K562 (cell line): ENCODE results near the gene TTC31. TPM values are rescaled to one million over a fixed set of nuclear protein-coding genes. Genes with fewer than 3 reads are reported as not detected.

ENCODE experiments used
- BHLHE40 ChIP-seq: IDR thresholded peaks from 2 replicates; pipeline ENCODE4 v1.6.1; 2011; ENCODE audit warnings: low read length, improper control_type of control experiment
- CTCF ChIP-seq, 3 experiments: IDR thresholded peaks in 2 of 3; conservative IDR thresholded peaks in 1 of 3; 2 replicates each; pipeline ENCODE4 v1.5.1; 2011 to 2012; ENCODE audit warnings: low read length in 3 of 3, mild to moderate bottlenecking in 3 of 3, control low read depth in 2 of 3, improper control_type of control experiment in 1 of 3, inconsistent platforms in 1 of 3, low read depth in 1 of 3, mixed read lengths in 1 of 3, moderate library complexity in 1 of 3; ENCODE audit not compliant: insufficient read depth in 2 of 3
- CTCFL ChIP-seq: IDR thresholded peaks from 2 replicates; pipeline ENCODE4 v1.6.1; 2011; ENCODE audit warnings: borderline replicate concordance, low read depth, mild to moderate bottlenecking, moderate library complexity, low read length; ENCODE audit not compliant: insufficient read depth, poor library complexity, severe bottlenecking
- KLF13 ChIP-seq: fragments of 450-650 bp; IDR thresholded peaks from 2 replicates; pipeline ENCODE4 v1.6.1; 2016; ENCODE audit warnings: missing genetic modification characterization, low read depth, mild to moderate bottlenecking, missing compliant biosample characterization, moderate library complexity, borderline replicate concordance
- MAX ChIP-seq: sonication (generic); formaldehyde crosslinking; IDR thresholded peaks from 2 replicates; pipeline ENCODE4 v1.9.0; 2022; ENCODE audit warnings: mild to moderate bottlenecking, missing genetic modification reagents
- SIN3A ChIP-seq, 2 experiments: fragments of 150-350 bp in 1 of 2; IDR thresholded peaks; 2 replicates each; pipeline ENCODE4 v1.6.1; 2011 to 2016; ENCODE audit warnings: borderline replicate concordance in 2 of 2, low read depth in 2 of 2, low read length in 2 of 2, mild to moderate bottlenecking in 2 of 2, moderate library complexity in 2 of 2; ENCODE audit not compliant: control insufficient read depth in 1 of 2
- ZBTB7A ChIP-seq: IDR thresholded peaks from 2 replicates; pipeline ENCODE4 v1.6.1; 2011; ENCODE audit warnings: low read depth, mild to moderate bottlenecking, low read length, moderate library complexity, borderline replicate concordance; ENCODE audit not compliant: control insufficient read depth
- ZNF232 ChIP-seq: sonication (generic); formaldehyde crosslinking; IDR thresholded peaks from 2 replicates; pipeline ENCODE4 v1.8.0; 2022; ENCODE audit warnings: mild to moderate bottlenecking, missing genetic modification reagents
- ZNF592 ChIP-seq: fragments of 450-650 bp; IDR thresholded peaks from 2 replicates; pipeline ENCODE4 v1.6.1; 2017; ENCODE audit warnings: antibody characterized with exemption, mild to moderate bottlenecking
- polyA plus RNA-seq, 8 experiments: library from polyadenylated mRNA; depleted of rRNA in 4 of 8; stranded (reverse) in 5 of 8; unstranded in 3 of 8; fragments of >200 nt; fragmentation: Nextera tagmentation in 2 of 8; fragmentation: Illumina TruSeq in 1 of 8; extraction: Ambion mirVana in 2 of 8; extraction: Trizol in 1 of 8; gene quantifications; 2 replicates each; pipeline versions ENCODE4 v1.2.1 to v1.2.3, GENCODE V29; 2011 to 2014; ENCODE audit warnings: inconsistent platforms in 1 of 8, missing spikeins in 1 of 8
- total RNA-seq, 7 experiments: library from RNA; depleted of rRNA in 6 of 7; stranded (reverse); fragments of >200 nt in 6 of 7; fragmentation: Illumina TruSeq in 2 of 7; extraction: Trizol in 2 of 7; gene quantifications; 2 replicates each; pipeline versions ENCODE4 v1.2.1 to v1.2.3, GENCODE V29; 2011 to 2021; ENCODE audit warnings: low replicate concordance in 1 of 7

TTC31 gene
- total and polyA plus RNA-seq, 9 of the 15 experiments (the other 6 are each of a cell fraction or from before 2014, with no cell fraction given) = 4.7 to 30.5 (median 15.9) TPM

DNA sequence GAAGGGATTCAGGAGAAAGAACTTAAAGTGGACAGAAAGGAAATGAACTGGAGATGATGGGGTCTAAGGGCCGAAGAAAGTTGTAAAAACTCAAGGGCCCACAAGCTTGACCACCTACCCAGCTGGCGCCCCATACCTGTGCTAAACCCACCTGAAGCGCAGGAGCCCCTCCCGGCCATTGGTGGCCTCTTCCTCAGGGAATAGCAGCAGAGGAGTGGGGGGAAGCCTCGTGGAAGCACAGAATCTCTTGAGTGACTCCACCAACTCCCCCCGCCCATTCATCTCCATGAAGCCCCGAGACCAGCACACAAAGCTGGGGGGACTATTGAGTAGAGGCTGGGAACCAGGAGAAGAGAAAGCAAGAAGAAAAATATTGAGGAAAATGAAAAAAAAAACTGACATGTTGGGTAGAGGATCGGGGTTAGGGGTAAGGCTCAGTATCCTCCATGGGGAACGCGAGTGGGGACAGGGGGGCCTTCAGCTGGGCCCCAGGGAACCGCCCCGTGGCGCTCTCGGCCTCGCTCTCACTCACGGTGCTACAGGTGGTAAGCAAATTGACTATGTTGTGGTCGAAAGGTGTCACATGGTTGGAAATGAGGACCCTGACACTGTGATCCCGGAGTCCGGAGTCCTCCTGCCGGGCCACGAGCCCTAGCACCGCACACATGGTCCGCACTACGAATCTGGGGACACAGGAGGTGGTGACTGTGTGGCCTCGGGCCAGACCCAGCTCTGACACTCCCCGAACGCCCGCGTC lies 45.9 kb downstream of the TTC31 start (continued):
- TF ChIP-seq CTCFL (peak; percentile 0), ZNF592 (no peak), ZBTB7A (peak; percentile 36; the same call in 1 of the 2 replicates), CTCF (IDR thresholded peaks at IDR 0.05 in 2 of 3, conservative IDR thresholded peaks at IDR 0.05 in 1 of 3; ENCODE audit: insufficient read depth in 2 of 3, low read depth in 1 of 3, low read length in 3 of 3) (peak in 2 of 3 experiments; percentile 21 to 42; a peak in 3 of 6 replicates), BHLHE40 (0 out of 2 replicates have a peak, but pooled peaks have one; percentile 2), SIN3A (IDR thresholded peaks at IDR 0.05; ENCODE audit: borderline replicate concordance in 2 of 2, control insufficient read depth in 1 of 2, low read depth in 2 of 2, low read length in 2 of 2) (peak in 1 of 2 experiments; percentile 68; a peak in 2 of 4 replicates), MAX (CRISPR knock-in tag) (peak; percentile 64), KLF13 (0 out of 2 replicates have a peak, but pooled peaks have one; percentile 16), ZNF232 (CRISPR knock-in tag) (peak; percentile 27; the same call in 1 of the 2 replicates)
